Right lobe of liver (tissue), 6 donors: ENCODE results near the gene GALNT2. TPM values are rescaled to one million over a fixed set of nuclear protein-coding genes. Genes with fewer than 3 reads are reported as not detected.

Experiments
- ATAC-seq, 4 donors: fragments of 200-7000 bp; cut with Tn5 transposase; one replicate each; pipeline ENCODE4 v1.9.1; 2020; ENCODE audit warnings: mild to moderate bottlenecking in 4 of 4, moderate library complexity in 4 of 4
- DNase-seq, 3 donors: peaks; one replicate each; pipeline ENCODE4 v3.0.0-alpha.2; 2020
- H3K27ac ChIP-seq, 3 donors: fragments of 200-600 bp; one replicate each; pipeline ENCODE4 v1.8.0; 2022
- H3K27me3 ChIP-seq, 2 donors: fragments of 200-600 bp; one replicate each; pipeline ENCODE4 v1.8.0; 2022
- H3K36me3 ChIP-seq, 4 donors: fragments of 200-600 bp; sonication (generic) in 1 of 4; one replicate each; pipeline versions ENCODE4 v1.5.1 to v1.8.0; 2017 to 2022; ENCODE audit warnings: control low read depth in 1 of 4
- H3K4me1 ChIP-seq, 4 donors: fragments of 200-600 bp; sonication (generic) in 1 of 4; one replicate each; pipeline versions ENCODE4 v1.5.1 to v1.8.0; 2017 to 2022; ENCODE audit warnings: control low read depth in 1 of 4
- H3K4me3 ChIP-seq, 3 donors: fragments of 200-600 bp; one replicate each; pipeline ENCODE4 v1.8.0; 2022
- H3K9me3 ChIP-seq, 4 donors: fragments of 200-600 bp; sonication (generic) in 1 of 4; one replicate each; pipeline versions ENCODE4 v1.5.1 to v1.8.0; 2017 to 2022; ENCODE audit warnings: control low read depth in 1 of 4
- POLR2A ChIP-seq: fragments of 450-650 bp; IDR thresholded peaks from one replicate; pipeline ENCODE4 v1.6.1; 2017; ENCODE audit warnings: antibody characterized with exemption, mild to moderate bottlenecking
- WGBS: methylation state at CpG from one replicate; pipeline ENCODE4 v1.1.6; 2018; ENCODE audit warnings: low coverage, low lambda C conversion rate; ENCODE audit not compliant: insufficient coverage; ENCODE audit errors: missing lambda C conversion rate; 5-methylcytosine and 5-hydroxymethylcytosine counted together
- intact Hi-C, 2 donors: fragments of 100-400 bp; cut with DNase I; formaldehyde crosslinking; loops; one replicate each; pipeline versions ENCODE4 v1.11.2 to v1.14.1; 2022
- total RNA-seq, 6 experiments: library from RNA; depleted of rRNA in 2 of 6; stranded (reverse); fragments of >200 nt in 2 of 6; fragmentation: NEBNext Ultra II Directional in 3 of 6; extraction: Animal tissue kit (Norgen Biotek cat#: 25700) in 3 of 6; gene quantifications; one replicate each; pipeline versions ENCODE4 v1.1.0 to v1.2.4, GENCODE V29; 2016 to 2023
- TF ChIP-seq, protein P1 (sequence below), 4 donors: fragments of 200-600 bp in 3 of 4; fragments of 450-650 bp in 1 of 4; IDR thresholded peaks; one replicate each; pipeline versions ENCODE4 v1.5.1 to v1.8.0; 2016 to 2022; ENCODE audit warnings: antibody characterized with exemption in 4 of 4, mild to moderate bottlenecking in 2 of 4
- donor health status: DM: no; HTN: yes; CAD: no.
- donor health status: DM: no; HTN: no; CAD: no.
- donor health status: DM: no; HTN: no; CAD: no.
- donor health status: DM: no; HTN: yes; CAD: no.
- donor health status: DM: no; HTN: yes; CAD: no.

GALNT2 gene
- total RNA-seq, 6 experiments from 2014 or later = 58.0 to 152 (median 131) TPM

DNA sequence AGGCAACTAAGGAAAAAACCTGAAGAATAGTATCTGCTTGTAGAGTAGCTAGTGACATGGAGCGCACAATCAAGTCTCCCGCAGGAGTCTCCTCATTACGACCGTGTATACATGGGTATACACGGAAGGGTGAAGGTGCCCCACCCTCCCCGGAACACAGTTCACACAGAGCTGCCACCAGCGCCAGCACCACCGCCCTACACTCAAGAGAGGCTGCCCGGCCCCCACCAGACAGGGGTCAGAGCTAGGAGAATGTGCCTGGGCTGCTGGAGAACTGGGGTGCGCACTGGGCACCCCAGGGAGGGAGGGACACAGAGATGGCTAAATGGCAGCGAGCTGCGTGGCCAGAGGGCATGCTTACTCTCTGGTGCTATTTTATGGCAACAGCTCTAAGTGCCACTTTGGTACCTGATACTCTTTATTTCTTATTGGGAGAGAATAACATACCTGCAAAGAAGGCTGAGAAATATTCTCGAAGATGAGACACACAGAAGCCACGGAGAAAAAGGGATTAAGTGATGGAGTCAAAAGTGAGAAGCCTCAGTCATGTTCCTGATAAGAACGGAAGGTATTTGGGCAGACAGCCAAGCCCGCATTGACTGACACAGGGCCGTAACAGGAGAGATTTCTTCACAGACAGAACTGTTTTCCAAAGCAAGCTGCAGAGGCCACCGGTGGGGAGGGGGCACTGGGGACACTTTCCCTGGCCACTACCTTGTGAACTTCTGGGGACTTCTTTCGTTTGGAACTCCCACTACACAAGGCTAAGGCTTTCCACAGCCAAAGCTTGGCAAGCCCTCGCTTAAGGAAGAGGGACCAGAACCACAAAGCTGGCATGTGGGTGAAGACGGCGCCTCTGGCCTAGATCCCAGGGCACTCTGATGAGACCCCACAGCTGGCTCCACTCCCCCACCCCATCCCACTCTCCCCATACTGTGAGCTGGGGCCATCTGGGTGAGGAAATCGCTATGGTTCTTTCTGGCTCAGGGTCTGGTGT lies 251.1 kb downstream of the GALNT2 start:
- DNase-seq (peak; percentile 83 to 88 (median 87)), ATAC-seq (peak; percentile 78 to 91 (median 80))
- peaks cover 0 to 11% (median 3%) of the 10 kb centered on the region in 4 donors for H3K4me1 ChIP-seq
- no peak overlapping the region for H3K27ac ChIP-seq
- H3K27me3 ChIP-seq = no peaks in the 10 kb centered on the region
- intact Hi-C loops = no loop called here
- no peaks in the 10 kb centered on the region for H3K9me3 ChIP-seq
- TF ChIP-seq, protein P1, sequence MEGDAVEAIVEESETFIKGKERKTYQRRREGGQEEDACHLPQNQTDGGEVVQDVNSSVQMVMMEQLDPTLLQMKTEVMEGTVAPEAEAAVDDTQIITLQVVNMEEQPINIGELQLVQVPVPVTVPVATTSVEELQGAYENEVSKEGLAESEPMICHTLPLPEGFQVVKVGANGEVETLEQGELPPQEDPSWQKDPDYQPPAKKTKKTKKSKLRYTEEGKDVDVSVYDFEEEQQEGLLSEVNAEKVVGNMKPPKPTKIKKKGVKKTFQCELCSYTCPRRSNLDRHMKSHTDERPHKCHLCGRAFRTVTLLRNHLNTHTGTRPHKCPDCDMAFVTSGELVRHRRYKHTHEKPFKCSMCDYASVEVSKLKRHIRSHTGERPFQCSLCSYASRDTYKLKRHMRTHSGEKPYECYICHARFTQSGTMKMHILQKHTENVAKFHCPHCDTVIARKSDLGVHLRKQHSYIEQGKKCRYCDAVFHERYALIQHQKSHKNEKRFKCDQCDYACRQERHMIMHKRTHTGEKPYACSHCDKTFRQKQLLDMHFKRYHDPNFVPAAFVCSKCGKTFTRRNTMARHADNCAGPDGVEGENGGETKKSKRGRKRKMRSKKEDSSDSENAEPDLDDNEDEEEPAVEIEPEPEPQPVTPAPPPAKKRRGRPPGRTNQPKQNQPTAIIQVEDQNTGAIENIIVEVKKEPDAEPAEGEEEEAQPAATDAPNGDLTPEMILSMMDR (IDR thresholded peaks at IDR 0.05) = no peak
- TF ChIP-seq POLR2A = no peak
- no peaks in the 10 kb centered on the region for H3K36me3 ChIP-seq
- 44% methylated on average over 15 of the region's 23 CpGs for WGBS
- H3K4me3 ChIP-seq = no peak overlapping the region

DNA sequence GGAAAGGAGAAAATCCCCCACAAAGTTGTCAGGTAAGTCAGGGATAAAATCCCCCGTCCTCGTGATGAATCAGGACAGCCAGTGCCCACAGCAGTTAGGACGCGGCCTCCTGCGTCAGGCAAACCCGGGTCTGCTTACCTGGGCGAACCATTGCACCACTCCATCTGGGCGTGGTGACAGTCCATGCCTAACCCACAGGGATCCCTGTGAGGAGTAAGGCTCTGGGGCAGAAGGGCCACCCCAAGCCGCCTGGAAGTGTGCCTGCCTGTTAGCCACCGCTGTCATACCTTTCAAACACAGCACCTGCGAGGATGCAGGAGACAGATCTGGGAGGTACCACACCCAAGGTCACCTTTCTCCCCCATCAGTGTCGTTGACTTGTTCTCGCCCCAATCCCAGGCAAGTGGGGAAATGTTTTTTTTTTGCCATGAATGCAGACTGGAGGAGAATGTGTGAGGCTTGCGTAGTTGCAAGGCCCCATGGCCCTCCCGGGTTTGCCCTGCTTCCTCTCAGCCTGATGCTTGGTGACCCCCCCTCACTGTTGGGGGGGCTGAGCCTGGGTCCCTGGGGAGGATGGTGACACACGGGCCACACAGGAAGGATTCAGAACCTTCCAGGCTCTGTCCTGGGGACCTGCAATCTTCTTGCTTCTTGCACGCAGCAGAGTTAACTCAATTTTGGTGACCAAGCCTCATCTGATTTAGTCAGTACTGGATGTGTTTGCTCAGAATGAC lies 252.1 kb downstream of the GALNT2 start:
- no peak for TF ChIP-seq POLR2A
- TF ChIP-seq, protein P1 (IDR thresholded peaks at IDR 0.05) = no peak

GRCh38 chr1:230320804-230321203 lies 253.8 kb downstream of the GALNT2 start:
- Histone ChIP-seq H3K27ac (no peak overlapping the region), H3K27me3 (no peaks in the 10 kb centered on the region), H3K36me3 (no peaks in the 10 kb centered on the region), H3K4me1 (peaks cover 0 to 11% (median 3%) of the 10 kb centered on the region in 4 donors), H3K9me3 (no peaks in the 10 kb centered on the region), H3K4me3 (no peak overlapping the region)
- intact Hi-C loops = no loop called here
- DNase-seq = no peak
- 87% methylated on average over 3 of the region's 4 CpGs for WGBS
- TF ChIP-seq, protein P1 (IDR thresholded peaks at IDR 0.05) = no peak
- ATAC-seq = no peak

More for the DNA sequence above, 252.1 kb downstream of the GALNT2 start:
- Histone ChIP-seq H3K9me3 (no peaks in the 10 kb centered on the region), H3K36me3 (no peaks in the 10 kb centered on the region), H3K4me1 (peaks cover 0 to 11% (median 3%) of the 10 kb centered on the region in 4 donors), H3K27ac (no peak overlapping the region), H3K27me3 (no peaks in the 10 kb centered on the region), H3K4me3 (no peak overlapping the region)
- DNase-seq = no peak
- intact Hi-C loops = no loop called here
- no peak for ATAC-seq
- 89% methylated on average over 15 of the region's 17 CpGs for WGBS

DNA sequence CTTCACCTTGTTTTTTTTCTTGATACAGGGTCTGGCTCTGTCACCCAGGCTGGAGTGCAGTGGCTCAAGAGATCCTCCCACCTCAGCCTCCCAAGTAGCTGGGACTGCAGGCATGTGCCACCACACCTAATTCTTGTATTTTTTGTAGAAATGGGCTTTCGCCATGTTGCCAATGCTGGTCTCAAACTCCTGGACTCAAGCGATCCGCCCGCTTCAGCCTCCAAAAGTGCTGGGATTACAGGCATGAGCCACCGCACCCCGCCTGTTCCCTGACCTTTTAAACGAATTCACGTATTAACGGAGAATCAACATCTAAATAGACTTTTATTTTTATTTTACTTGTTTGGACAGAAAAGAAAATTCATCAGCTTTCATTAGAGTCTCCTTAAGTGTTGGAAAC lies 254.3 kb downstream of the GALNT2 start:
- DNase-seq (no peak), ATAC-seq (no peak)
- WGBS = 83% methylated on average over 9 of the region's 9 CpGs

More for the DNA sequence above, 254.3 kb downstream of the GALNT2 start:
- intact Hi-C loops = no loop called here
- Histone ChIP-seq H3K4me1 (peaks cover 0 to 12% (median 3%) of the 10 kb centered on the region in 4 donors), H3K9me3 (no peaks in the 10 kb centered on the region), H3K36me3 (no peaks in the 10 kb centered on the region), H3K27me3 (no peaks in the 10 kb centered on the region), H3K4me3 (no peak overlapping the region), H3K27ac (no peak overlapping the region)
- TF ChIP-seq, protein P1 (IDR thresholded peaks at IDR 0.05) = no peak
- no peak for TF ChIP-seq POLR2A
